ENCODE data around the gene RWDD1. TPM values are rescaled to one million over a fixed set of nuclear protein-coding genes. Genes with fewer than 3 reads are reported as not detected.

RWDD1 gene
- total and polyA plus RNA-seq, 2 experiments from 2014 or later: 41.0 to 48.8 TPM

GRCh38 chr6:116568111-116568510, 3.2 kb upstream of the RWDD1 start:
- Histone ChIP-seq H3K4me3 (no peak overlapping the region), H3K9me3 (ENCODE audit: low read depth) (no peaks in the 10 kb centered on the region), H3K27ac (no peak overlapping the region), H3K4me2 (no peak overlapping the region), H3K36me3 (replicated peaks; ENCODE audit: insufficient read depth, low read depth) (no peaks in the 10 kb centered on the region), H3K9me2 (replicated peaks; ENCODE audit: insufficient read depth) (no peaks in the 10 kb centered on the region), H2AFZ (no peak overlapping the region), H3K4me1 (ENCODE audit: insufficient read depth) (peaks cover 19% of the 10 kb centered on the region), H4K20me1 (ENCODE audit: insufficient read depth, poor library complexity, severe bottlenecking) (peaks cover 8% of the 10 kb centered on the region), H3K79me2 (peaks cover 22% of the 10 kb centered on the region), H3K27me3 (no peaks in the 10 kb centered on the region)
- TF ChIP-seq EZH2 (IDR thresholded peaks at IDR 0.05; ENCODE audit: borderline replicate concordance): no peak
- TF ChIP-seq EZH2phosphoT487 (IDR thresholded peaks at IDR 0.05; ENCODE audit: low read depth, severe bottlenecking, unreplicated experiment): no peak
- no peak for TF ChIP-seq CTCF (IDR thresholded peaks at IDR 0.05; ENCODE audit: poor library complexity)
- no peak for DNase-seq (ENCODE audit: low spot score)

- Histone ChIP-seq H3K79me2 (peaks cover 31% of the 10 kb centered on the region), H3K9me2 (replicated peaks; ENCODE audit: insufficient read depth) (no peaks in the 10 kb centered on the region), H3K4me2 (peak overlapping the region; percentile 82), H2AFZ (no peak overlapping the region), H3K27me3 (no peaks in the 10 kb centered on the region), H3K4me1 (ENCODE audit: insufficient read depth) (peaks cover 22% of the 10 kb centered on the region), H3K36me3 (replicated peaks; ENCODE audit: insufficient read depth, low read depth) (no peaks in the 10 kb centered on the region), H3K9me3 (ENCODE audit: low read depth) (no peaks in the 10 kb centered on the region), H3K27ac (no peak overlapping the region), H4K20me1 (ENCODE audit: insufficient read depth, poor library complexity, severe bottlenecking) (peaks cover 15% of the 10 kb centered on the region), H3K4me3 (no peak overlapping the region)
- DNase-seq (ENCODE audit: low spot score): no peak
- TF ChIP-seq EZH2 (IDR thresholded peaks at IDR 0.05; ENCODE audit: borderline replicate concordance): no peak
- 79% methylated on average over 7 of the region's 7 CpGs for WGBS (ENCODE audit: low lambda C conversion rate, missing lambda C conversion rate)
These were observed 2.2 kb upstream of the RWDD1 start for GRCh38 chr6:116568821-116569755.

GRCh38 chr6:116571683-116572000, 338 bp downstream of the RWDD1 start:
- Histone ChIP-seq H3K9me3 (ENCODE audit: low read depth) (no peaks in the 10 kb centered on the region), H3K4me3 (peak overlapping the region; percentile 38), H3K27me3 (no peaks in the 10 kb centered on the region), H3K36me3 (replicated peaks; ENCODE audit: insufficient read depth, low read depth) (no peaks in the 10 kb centered on the region), H2AFZ (peak overlapping the region; percentile 46), H3K27ac (peak overlapping the region; percentile 90), H3K79me2 (peaks cover 57% of the 10 kb centered on the region), H3K9me2 (replicated peaks; ENCODE audit: insufficient read depth) (no peaks in the 10 kb centered on the region), H3K4me1 (ENCODE audit: insufficient read depth) (peaks cover 22% of the 10 kb centered on the region), H4K20me1 (ENCODE audit: insufficient read depth, poor library complexity, severe bottlenecking) (peaks cover 15% of the 10 kb centered on the region), H3K4me2 (peak overlapping the region; percentile 94)
- TF ChIP-seq EZH2phosphoT487 (IDR thresholded peaks at IDR 0.05; ENCODE audit: low read depth, severe bottlenecking, unreplicated experiment) (no peak), CTCF (IDR thresholded peaks at IDR 0.05; ENCODE audit: poor library complexity) (no peak), EZH2 (IDR thresholded peaks at IDR 0.05; ENCODE audit: borderline replicate concordance) (no peak)
- no peak for DNase-seq (ENCODE audit: low spot score)
- WGBS (ENCODE audit: low lambda C conversion rate, missing lambda C conversion rate): under 1% methylated on average over 12 of the region's 12 CpGs

- Histone ChIP-seq H3K27ac (peak overlapping the region; percentile 90), H3K36me3 (replicated peaks; ENCODE audit: insufficient read depth, low read depth) (no peaks in the 10 kb centered on the region), H3K79me2 (peaks cover 62% of the 10 kb centered on the region), H3K4me2 (peak overlapping the region; percentile 94), H2AFZ (peak overlapping the region; percentile 46), H4K20me1 (ENCODE audit: insufficient read depth, poor library complexity, severe bottlenecking) (peaks cover 15% of the 10 kb centered on the region), H3K4me1 (ENCODE audit: insufficient read depth) (peaks cover 22% of the 10 kb centered on the region), H3K27me3 (no peaks in the 10 kb centered on the region), H3K4me3 (peak overlapping the region; percentile 38), H3K9me2 (replicated peaks; ENCODE audit: insufficient read depth) (no peaks in the 10 kb centered on the region), H3K9me3 (ENCODE audit: low read depth) (no peaks in the 10 kb centered on the region)
- 7% methylated on average over 7 of the region's 7 CpGs for WGBS (ENCODE audit: low lambda C conversion rate, missing lambda C conversion rate)
- TF ChIP-seq CTCF (IDR thresholded peaks at IDR 0.05; ENCODE audit: poor library complexity) (no peak), EZH2 (IDR thresholded peaks at IDR 0.05; ENCODE audit: borderline replicate concordance) (no peak), EZH2phosphoT487 (IDR thresholded peaks at IDR 0.05; ENCODE audit: low read depth, severe bottlenecking, unreplicated experiment) (no peak)
- DNase-seq (ENCODE audit: low spot score): peak; percentile 57
These were observed 858 bp downstream of the RWDD1 start for GRCh38 chr6:116572162-116572561.
